Mammary epithelial cell (primary cell): ENCODE measurements around the gene ALDH3B2.

ENCODE experiments used
- CTCF ChIP-seq, 2 donors: IDR thresholded peaks in 1 of 2; conservative IDR thresholded peaks in 1 of 2; 2 replicates each; pipeline ENCODE4 v1.5.1; 2011 to 2012; ENCODE audit warnings: inconsistent platforms in 2 of 2, low read length in 2 of 2, mild to moderate bottlenecking in 2 of 2, control low read depth in 1 of 2, low read depth in 1 of 2; ENCODE audit not compliant: insufficient read depth in 1 of 2; ENCODE audit errors: extremely low read depth in 1 of 2
- EZH2 ChIP-seq: IDR thresholded peaks from 2 replicates; pipeline ENCODE4 v1.6.1; 2012; ENCODE audit warnings: low read length, inconsistent platforms, borderline replicate concordance

GRCh38 chr11:67699521-67699920 is 25.1 kb upstream of the ALDH3B2 start:
- TF ChIP-seq CTCF (conservative IDR thresholded peaks at IDR 0.05 in 1 of 2, IDR thresholded peaks at IDR 0.05 in 1 of 2; ENCODE audit: extremely low read depth in 1 of 2, insufficient read depth in 1 of 2, low read depth in 1 of 2, low read length in 2 of 2) = no peak
- TF ChIP-seq EZH2 = no peak
